Vagina (tissue), 2 donors: ENCODE measurements around the gene PIAS4.

Source experiments
- CTCF ChIP-seq, 3 experiments: fragments of 450-650 bp in 2 of 3; fragments of 200-600 bp in 1 of 3; sonication (generic) in 1 of 3; IDR thresholded peaks; one replicate each; pipeline ENCODE4 v1.5.1; 2017 to 2019; ENCODE audit warnings: antibody characterized with exemption in 3 of 3, mild to moderate bottlenecking in 2 of 3, moderate library complexity in 2 of 3
- POLR2A ChIP-seq, 2 donors: fragments of 450-650 bp; IDR thresholded peaks; one replicate each; pipeline ENCODE4 v1.6.1; 2017; ENCODE audit warnings: antibody characterized with exemption in 2 of 2, mild to moderate bottlenecking in 2 of 2, moderate library complexity in 2 of 2
- POLR2AphosphoS5 ChIP-seq, 2 donors: sonication (generic); formaldehyde crosslinking; IDR thresholded peaks; one replicate each; pipeline ENCODE4 v1.9.0; 2017; ENCODE audit warnings: antibody characterized with exemption in 2 of 2, mild to moderate bottlenecking in 2 of 2, low read depth in 1 of 2; ENCODE audit not compliant: insufficient read depth in 1 of 2

GRCh38 chr19:4066176-4066606, 58.7 kb downstream of the PIAS4 start:
- TF ChIP-seq CTCF (IDR thresholded peaks at IDR 0.05), result no peak
- no peak for TF ChIP-seq POLR2AphosphoS5 (IDR thresholded peaks at IDR 0.05; ENCODE audit: insufficient read depth in 1 of 2, low read depth in 1 of 2)
- no peak for TF ChIP-seq POLR2A (IDR thresholded peaks at IDR 0.05)
